WTC11 (cell line): ENCODE measurements around the gene C1orf35. TPM values are rescaled to one million over a fixed set of nuclear protein-coding genes. Genes with fewer than 3 reads are reported as not detected.

Source experiments
- ATAC-seq: fragments of 200-7000 bp; cut with Tn5 transposase; 2 replicates; pipeline ENCODE4 v1.10.0; 2021; ENCODE audit warnings: mild to moderate bottlenecking, moderate library complexity
- CTCF ChIA-PET: fragments of 300-600 bp; sonication (Branson Sonifier 250); formaldehyde crosslinking; loops from one replicate; lab custom pipeline; 2021; ENCODE audit warnings: antibody characterized with exemption; lab: Charles Lee
- POLR2A ChIA-PET: fragments of 350-600 bp; sonication (Branson Sonifier 250); formaldehyde crosslinking; loops from one replicate; lab custom pipeline; 2021; ENCODE audit warnings: antibody characterized with exemption; lab: Charles Lee
- DNase-seq: peaks from one replicate; pipeline ENCODE4 v3.0.0; 2021; ENCODE audit warnings: low spot score
- H3K27ac Mint-ChIP-seq: 2 replicates; pipeline ENCODE4 v1.8.0; 2021; ENCODE audit warnings: mixed read lengths
- H3K27me3 Mint-ChIP-seq: 2 replicates; pipeline ENCODE4 v1.8.0; 2021; ENCODE audit warnings: low read depth, mild to moderate bottlenecking, moderate library complexity, mixed read lengths
- H3K36me3 Mint-ChIP-seq: 2 replicates; pipeline ENCODE4 v1.8.0; 2021; ENCODE audit warnings: mixed read lengths
- H3K4me1 Mint-ChIP-seq: 2 replicates; pipeline ENCODE4 v1.8.0; 2022; ENCODE audit warnings: mixed read lengths
- H3K4me3 Mint-ChIP-seq: 2 replicates; pipeline ENCODE4 v1.8.0; 2021; ENCODE audit warnings: mild to moderate bottlenecking, moderate library complexity, mixed read lengths
- H3K9me3 Mint-ChIP-seq: 2 replicates; pipeline ENCODE4 v1.8.0; 2021; ENCODE audit warnings: mixed read lengths
- ATF1 ChIP-seq: sonication (generic); formaldehyde crosslinking; IDR thresholded peaks from 2 replicates; pipeline ENCODE4 v1.8.1; 2023; ENCODE audit warnings: mild to moderate bottlenecking, moderate library complexity, missing genetic modification reagents
- CBFB ChIP-seq: sonication (generic); formaldehyde crosslinking; IDR thresholded peaks from 2 replicates; pipeline ENCODE4 v1.8.1; 2022; ENCODE audit warnings: mild to moderate bottlenecking, low read depth, missing genetic modification reagents
- EMX1 ChIP-seq: fragments of 250-450 bp; sonication (Bioruptor Pico); IDR thresholded peaks from 2 replicates; pipeline ENCODE4 v1.8.0; 2021; ENCODE audit warnings: mild to moderate bottlenecking
- FOXJ3 ChIP-seq: sonication (generic); formaldehyde crosslinking; IDR thresholded peaks from 2 replicates; pipeline ENCODE4 v1.9.0; 2021; ENCODE audit warnings: missing genetic modification reagents, mild to moderate bottlenecking, borderline replicate concordance
- FOXP1 ChIP-seq: sonication (generic); formaldehyde crosslinking; IDR thresholded peaks from 2 replicates; pipeline ENCODE4 v1.8.0; 2022; ENCODE audit warnings: missing genetic modification reagents, mild to moderate bottlenecking, moderate library complexity, borderline replicate concordance
- GRHL2 ChIP-seq: fragments of 250-450 bp; sonication (Bioruptor Pico); IDR thresholded peaks from 2 replicates; pipeline ENCODE4 v1.8.0; 2022; ENCODE audit warnings: mild to moderate bottlenecking, moderate library complexity; ENCODE audit not compliant: insufficient replicate concordance, severe bottlenecking
- HMGA2 ChIP-seq: fragments of 250-450 bp; sonication (Bioruptor Pico); IDR thresholded peaks from 2 replicates; pipeline ENCODE4 v1.4.0; 2021; ENCODE audit warnings: mild to moderate bottlenecking, moderate library complexity
- NFE2L1 ChIP-seq: sonication (generic); formaldehyde crosslinking; IDR thresholded peaks from 2 replicates; pipeline ENCODE4 v1.8.1; 2023; ENCODE audit warnings: missing genetic modification reagents
- NR1H2 ChIP-seq: sonication (generic); formaldehyde crosslinking; IDR thresholded peaks from 2 replicates; pipeline ENCODE4 v1.9.0; 2021; ENCODE audit warnings: mild to moderate bottlenecking, moderate library complexity, missing genetic modification reagents
- SMAD3 ChIP-seq: sonication (generic); formaldehyde crosslinking; IDR thresholded peaks from 2 replicates; pipeline ENCODE4 v1.8.0; 2022; ENCODE audit warnings: missing genetic modification reagents, mild to moderate bottlenecking, borderline replicate concordance
- SOX15 ChIP-seq: fragments of 250-450 bp; sonication (Bioruptor Pico); IDR thresholded peaks from 2 replicates; pipeline ENCODE4 v1.9.0; 2021; ENCODE audit warnings: mild to moderate bottlenecking
- ZNF219 ChIP-seq: sonication (generic); formaldehyde crosslinking; IDR thresholded peaks from 2 replicates; pipeline ENCODE4 v1.8.0; 2023; ENCODE audit warnings: missing genetic modification reagents, mild to moderate bottlenecking, borderline replicate concordance
- ZNF232 ChIP-seq: sonication (generic); formaldehyde crosslinking; IDR thresholded peaks from 2 replicates; pipeline ENCODE4 v1.8.0; 2022; ENCODE audit warnings: mild to moderate bottlenecking, missing genetic modification reagents
- total RNA-seq: library from RNA; stranded (reverse); gene quantifications from 3 replicates; pipeline ENCODE4 v1.2.3, GENCODE V29; 2021
- TF ChIP-seq, protein P1 (sequence below): sonication (generic); formaldehyde crosslinking; IDR thresholded peaks from 2 replicates; pipeline ENCODE4 v1.8.0; 2022; ENCODE audit warnings: mild to moderate bottlenecking, missing genetic modification reagents
- TF ChIP-seq, protein P2 (sequence below): sonication (generic); formaldehyde crosslinking; IDR thresholded peaks from 2 replicates; pipeline ENCODE4 v1.8.1; 2023; ENCODE audit warnings: mild to moderate bottlenecking, missing genetic modification reagents, moderate library complexity
- TF ChIP-seq, protein P3 (sequence below): sonication (generic); formaldehyde crosslinking; IDR thresholded peaks from 2 replicates; pipeline ENCODE4 v1.8.1; 2023; ENCODE audit warnings: mild to moderate bottlenecking, moderate library complexity, missing genetic modification reagents
- TF ChIP-seq, protein P4 (sequence below): sonication (generic); formaldehyde crosslinking; IDR thresholded peaks from 2 replicates; pipeline ENCODE4 v1.8.0; 2022; ENCODE audit warnings: missing genetic modification reagents
- TF ChIP-seq, protein P5 (sequence below): sonication (generic); formaldehyde crosslinking; IDR thresholded peaks from 2 replicates; pipeline ENCODE4 v1.8.1; 2023; ENCODE audit warnings: mild to moderate bottlenecking, missing genetic modification reagents, moderate library complexity
- TF ChIP-seq, protein P6 (sequence below): fragments of 200-600 bp; IDR thresholded peaks from 2 replicates; pipeline ENCODE4 v1.8.0; 2022; ENCODE audit warnings: antibody characterized with exemption
- TF ChIP-seq, protein P7 (sequence below): sonication (generic); formaldehyde crosslinking; IDR thresholded peaks from 2 replicates; pipeline ENCODE4 v1.8.0; 2022; ENCODE audit warnings: mild to moderate bottlenecking, missing genetic modification reagents

The C1orf35 gene
- total RNA-seq, 1 experiment from 2014 or later: 33.8 TPM

DNA sequence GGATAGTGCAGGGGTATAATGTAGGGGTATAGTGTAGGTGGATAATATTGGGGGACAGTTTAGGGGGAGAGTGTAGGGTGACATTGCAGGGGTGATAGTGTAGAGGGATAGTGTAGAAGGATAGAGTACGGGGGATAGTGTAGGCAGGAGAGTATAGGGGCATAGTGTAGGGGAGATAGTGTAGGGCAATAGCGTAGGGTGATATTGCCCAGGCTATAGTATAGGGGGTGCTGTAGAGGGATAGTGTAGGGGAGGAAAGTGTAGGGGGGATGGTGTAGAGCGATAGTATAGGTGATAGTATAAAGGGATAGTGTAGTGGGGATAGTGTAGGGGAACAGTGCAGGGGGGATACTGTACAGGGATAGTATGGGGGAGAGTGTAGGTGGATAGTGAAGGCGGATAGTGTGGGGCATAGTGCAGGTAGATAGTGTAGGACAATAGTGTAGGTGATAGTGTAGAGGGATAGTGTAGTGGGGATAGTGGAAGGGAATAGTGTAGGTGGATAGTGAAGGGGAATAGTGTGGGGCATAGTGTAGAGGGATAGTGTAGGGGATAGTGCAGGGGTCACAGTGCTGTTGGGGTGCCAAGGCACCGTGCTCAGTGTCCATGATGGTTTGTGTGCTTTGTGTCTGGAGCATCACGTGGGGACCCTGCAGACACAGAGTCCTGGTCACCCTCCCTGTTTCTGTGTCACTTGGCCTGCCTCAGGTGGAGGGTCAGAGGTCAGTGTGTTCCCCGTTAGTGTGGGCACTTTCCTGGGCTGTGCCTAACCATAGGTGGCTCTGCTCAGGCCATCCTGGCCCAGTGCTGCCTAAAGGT is 31.1 kb downstream of the C1orf35 start (continued):
- TF ChIP-seq, protein P1, sequence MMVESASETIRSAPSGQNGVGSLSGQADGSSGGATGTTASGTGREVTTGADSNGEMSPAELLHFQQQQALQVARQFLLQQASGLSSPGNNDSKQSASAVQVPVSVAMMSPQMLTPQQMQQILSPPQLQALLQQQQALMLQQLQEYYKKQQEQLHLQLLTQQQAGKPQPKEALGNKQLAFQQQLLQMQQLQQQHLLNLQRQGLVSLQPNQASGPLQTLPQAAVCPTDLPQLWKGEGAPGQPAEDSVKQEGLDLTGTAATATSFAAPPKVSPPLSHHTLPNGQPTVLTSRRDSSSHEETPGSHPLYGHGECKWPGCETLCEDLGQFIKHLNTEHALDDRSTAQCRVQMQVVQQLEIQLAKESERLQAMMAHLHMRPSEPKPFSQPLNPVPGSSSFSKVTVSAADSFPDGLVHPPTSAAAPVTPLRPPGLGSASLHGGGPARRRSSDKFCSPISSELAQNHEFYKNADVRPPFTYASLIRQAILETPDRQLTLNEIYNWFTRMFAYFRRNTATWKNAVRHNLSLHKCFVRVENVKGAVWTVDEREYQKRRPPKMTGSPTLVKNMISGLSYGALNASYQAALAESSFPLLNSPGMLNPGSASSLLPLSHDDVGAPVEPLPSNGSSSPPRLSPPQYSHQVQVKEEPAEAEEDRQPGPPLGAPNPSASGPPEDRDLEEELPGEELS (CRISPR knock-in tag): no peak
- TF ChIP-seq, protein P2, sequence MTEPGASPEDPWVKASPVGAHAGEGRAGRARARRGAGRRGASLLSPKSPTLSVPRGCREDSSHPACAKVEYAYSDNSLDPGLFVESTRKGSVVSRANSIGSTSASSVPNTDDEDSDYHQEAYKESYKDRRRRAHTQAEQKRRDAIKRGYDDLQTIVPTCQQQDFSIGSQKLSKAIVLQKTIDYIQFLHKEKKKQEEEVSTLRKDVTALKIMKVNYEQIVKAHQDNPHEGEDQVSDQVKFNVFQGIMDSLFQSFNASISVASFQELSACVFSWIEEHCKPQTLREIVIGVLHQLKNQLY: no peak

DNA sequence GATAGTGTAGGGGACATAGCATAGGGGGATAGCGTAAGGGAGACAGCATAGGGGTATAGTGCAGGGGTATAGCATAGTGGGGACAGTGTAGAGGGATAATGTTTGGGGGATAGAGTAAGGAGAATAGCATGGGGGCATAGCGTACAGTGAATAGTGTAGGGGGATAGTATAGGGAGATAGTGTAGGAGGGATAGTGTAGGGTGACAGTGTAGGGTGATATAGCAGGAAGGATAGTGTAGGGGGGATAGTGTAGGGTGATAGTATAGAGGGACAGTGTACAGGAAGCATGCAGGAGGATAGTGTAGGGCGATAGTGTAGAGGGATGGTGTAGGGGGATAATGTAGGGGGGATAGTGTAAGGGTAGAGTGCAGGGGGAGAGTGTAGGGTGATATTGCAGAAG is 32.3 kb downstream of the C1orf35 start:
- CTCF ChIA-PET: no interaction called here
- TF ChIP-seq ZNF219 (CRISPR knock-in tag) (no peak), SOX15 (CRISPR knock-in tag) (no peak), CBFB (CRISPR knock-in tag) (no peak), GRHL2 (CRISPR knock-in tag) (no peak), HMGA2 (CRISPR knock-in tag) (no peak), EMX1 (CRISPR knock-in tag) (no peak), SMAD3 (CRISPR knock-in tag) (no peak), NR1H2 (CRISPR knock-in tag) (no peak), NFE2L1 (CRISPR knock-in tag) (no peak), ZNF232 (CRISPR knock-in tag) (no peak), ATF1 (no peak), FOXP1 (CRISPR knock-in tag) (no peak), FOXJ3 (no peak)
- TF ChIP-seq, protein P3, sequence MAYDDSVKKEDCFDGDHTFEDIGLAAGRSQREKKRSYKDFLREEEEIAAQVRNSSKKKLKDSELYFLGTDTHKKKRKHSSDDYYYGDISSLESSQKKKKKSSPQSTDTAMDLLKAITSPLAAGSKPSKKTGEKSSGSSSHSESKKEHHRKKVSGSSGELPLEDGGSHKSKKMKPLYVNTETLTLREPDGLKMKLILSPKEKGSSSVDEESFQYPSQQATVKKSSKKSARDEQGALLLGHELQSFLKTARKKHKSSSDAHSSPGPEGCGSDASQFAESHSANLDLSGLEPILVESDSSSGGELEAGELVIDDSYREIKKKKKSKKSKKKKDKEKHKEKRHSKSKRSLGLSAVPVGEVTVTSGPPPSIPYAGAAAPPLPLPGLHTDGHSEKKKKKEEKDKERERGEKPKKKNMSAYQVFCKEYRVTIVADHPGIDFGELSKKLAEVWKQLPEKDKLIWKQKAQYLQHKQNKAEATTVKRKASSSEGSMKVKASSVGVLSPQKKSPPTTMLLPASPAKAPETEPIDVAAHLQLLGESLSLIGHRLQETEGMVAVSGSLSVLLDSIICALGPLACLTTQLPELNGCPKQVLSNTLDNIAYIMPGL (CRISPR knock-in tag): no peak
- TF ChIP-seq, protein P4, sequence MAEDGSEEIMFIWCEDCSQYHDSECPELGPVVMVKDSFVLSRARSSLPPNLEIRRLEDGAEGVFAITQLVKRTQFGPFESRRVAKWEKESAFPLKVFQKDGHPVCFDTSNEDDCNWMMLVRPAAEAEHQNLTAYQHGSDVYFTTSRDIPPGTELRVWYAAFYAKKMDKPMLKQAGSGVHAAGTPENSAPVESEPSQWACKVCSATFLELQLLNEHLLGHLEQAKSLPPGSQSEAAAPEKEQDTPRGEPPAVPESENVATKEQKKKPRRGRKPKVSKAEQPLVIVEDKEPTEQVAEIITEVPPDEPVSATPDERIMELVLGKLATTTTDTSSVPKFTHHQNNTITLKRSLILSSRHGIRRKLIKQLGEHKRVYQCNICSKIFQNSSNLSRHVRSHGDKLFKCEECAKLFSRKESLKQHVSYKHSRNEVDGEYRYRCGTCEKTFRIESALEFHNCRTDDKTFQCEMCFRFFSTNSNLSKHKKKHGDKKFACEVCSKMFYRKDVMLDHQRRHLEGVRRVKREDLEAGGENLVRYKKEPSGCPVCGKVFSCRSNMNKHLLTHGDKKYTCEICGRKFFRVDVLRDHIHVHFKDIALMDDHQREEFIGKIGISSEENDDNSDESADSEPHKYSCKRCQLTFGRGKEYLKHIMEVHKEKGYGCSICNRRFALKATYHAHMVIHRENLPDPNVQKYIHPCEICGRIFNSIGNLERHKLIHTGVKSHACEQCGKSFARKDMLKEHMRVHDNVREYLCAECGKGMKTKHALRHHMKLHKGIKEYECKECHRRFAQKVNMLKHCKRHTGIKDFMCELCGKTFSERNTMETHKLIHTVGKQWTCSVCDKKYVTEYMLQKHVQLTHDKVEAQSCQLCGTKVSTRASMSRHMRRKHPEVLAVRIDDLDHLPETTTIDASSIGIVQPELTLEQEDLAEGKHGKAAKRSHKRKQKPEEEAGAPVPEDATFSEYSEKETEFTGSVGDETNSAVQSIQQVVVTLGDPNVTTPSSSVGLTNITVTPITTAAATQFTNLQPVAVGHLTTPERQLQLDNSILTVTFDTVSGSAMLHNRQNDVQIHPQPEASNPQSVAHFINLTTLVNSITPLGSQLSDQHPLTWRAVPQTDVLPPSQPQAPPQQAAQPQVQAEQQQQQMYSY (CRISPR knock-in tag): no peak
- TF ChIP-seq, protein P5, sequence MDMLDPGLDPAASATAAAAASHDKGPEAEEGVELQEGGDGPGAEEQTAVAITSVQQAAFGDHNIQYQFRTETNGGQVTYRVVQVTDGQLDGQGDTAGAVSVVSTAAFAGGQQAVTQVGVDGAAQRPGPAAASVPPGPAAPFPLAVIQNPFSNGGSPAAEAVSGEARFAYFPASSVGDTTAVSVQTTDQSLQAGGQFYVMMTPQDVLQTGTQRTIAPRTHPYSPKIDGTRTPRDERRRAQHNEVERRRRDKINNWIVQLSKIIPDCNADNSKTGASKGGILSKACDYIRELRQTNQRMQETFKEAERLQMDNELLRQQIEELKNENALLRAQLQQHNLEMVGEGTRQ (CRISPR knock-in tag): no peak
- TF ChIP-seq, protein P6, sequence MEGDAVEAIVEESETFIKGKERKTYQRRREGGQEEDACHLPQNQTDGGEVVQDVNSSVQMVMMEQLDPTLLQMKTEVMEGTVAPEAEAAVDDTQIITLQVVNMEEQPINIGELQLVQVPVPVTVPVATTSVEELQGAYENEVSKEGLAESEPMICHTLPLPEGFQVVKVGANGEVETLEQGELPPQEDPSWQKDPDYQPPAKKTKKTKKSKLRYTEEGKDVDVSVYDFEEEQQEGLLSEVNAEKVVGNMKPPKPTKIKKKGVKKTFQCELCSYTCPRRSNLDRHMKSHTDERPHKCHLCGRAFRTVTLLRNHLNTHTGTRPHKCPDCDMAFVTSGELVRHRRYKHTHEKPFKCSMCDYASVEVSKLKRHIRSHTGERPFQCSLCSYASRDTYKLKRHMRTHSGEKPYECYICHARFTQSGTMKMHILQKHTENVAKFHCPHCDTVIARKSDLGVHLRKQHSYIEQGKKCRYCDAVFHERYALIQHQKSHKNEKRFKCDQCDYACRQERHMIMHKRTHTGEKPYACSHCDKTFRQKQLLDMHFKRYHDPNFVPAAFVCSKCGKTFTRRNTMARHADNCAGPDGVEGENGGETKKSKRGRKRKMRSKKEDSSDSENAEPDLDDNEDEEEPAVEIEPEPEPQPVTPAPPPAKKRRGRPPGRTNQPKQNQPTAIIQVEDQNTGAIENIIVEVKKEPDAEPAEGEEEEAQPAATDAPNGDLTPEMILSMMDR: no peak
- TF ChIP-seq, protein P7, sequence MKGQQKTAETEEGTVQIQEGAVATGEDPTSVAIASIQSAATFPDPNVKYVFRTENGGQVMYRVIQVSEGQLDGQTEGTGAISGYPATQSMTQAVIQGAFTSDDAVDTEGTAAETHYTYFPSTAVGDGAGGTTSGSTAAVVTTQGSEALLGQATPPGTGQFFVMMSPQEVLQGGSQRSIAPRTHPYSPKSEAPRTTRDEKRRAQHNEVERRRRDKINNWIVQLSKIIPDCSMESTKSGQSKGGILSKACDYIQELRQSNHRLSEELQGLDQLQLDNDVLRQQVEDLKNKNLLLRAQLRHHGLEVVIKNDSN (CRISPR knock-in tag): no peak
- no peaks in the 10 kb centered on the region for H3K9me3 Mint-ChIP-seq
- H3K4me3 Mint-ChIP-seq: no peak overlapping the region
- no peaks in the 10 kb centered on the region for H3K36me3 Mint-ChIP-seq
- POLR2A ChIA-PET: no interaction called here
- DNase-seq: no peak
- H3K27ac Mint-ChIP-seq: no peak overlapping the region
- no peak for ATAC-seq
- 0 out of 2 replicates have a peak, but pooled peaks cover 4% of the 10 kb centered on the region for H3K4me1 Mint-ChIP-seq
- peaks cover 86% of the 10 kb centered on the region for H3K27me3 Mint-ChIP-seq
